C4-2B (cell line): ENCODE measurements around the gene TANC1.

Experiments
- H3K27ac ChIP-seq: fragments of 450-650 bp; 2 replicates; pipeline ENCODE4 v1.5.1; 2017
- ZFX ChIP-seq: fragments of 450-650 bp; IDR thresholded peaks from 2 replicates; pipeline ENCODE4 v1.6.1; 2017
- TF ChIP-seq, protein P1 (sequence below): fragments of 450-650 bp; conservative IDR thresholded peaks from 2 replicates; pipeline ENCODE4 v1.5.1; 2017; ENCODE audit warnings: mild to moderate bottlenecking

Gene TANC1

DNA sequence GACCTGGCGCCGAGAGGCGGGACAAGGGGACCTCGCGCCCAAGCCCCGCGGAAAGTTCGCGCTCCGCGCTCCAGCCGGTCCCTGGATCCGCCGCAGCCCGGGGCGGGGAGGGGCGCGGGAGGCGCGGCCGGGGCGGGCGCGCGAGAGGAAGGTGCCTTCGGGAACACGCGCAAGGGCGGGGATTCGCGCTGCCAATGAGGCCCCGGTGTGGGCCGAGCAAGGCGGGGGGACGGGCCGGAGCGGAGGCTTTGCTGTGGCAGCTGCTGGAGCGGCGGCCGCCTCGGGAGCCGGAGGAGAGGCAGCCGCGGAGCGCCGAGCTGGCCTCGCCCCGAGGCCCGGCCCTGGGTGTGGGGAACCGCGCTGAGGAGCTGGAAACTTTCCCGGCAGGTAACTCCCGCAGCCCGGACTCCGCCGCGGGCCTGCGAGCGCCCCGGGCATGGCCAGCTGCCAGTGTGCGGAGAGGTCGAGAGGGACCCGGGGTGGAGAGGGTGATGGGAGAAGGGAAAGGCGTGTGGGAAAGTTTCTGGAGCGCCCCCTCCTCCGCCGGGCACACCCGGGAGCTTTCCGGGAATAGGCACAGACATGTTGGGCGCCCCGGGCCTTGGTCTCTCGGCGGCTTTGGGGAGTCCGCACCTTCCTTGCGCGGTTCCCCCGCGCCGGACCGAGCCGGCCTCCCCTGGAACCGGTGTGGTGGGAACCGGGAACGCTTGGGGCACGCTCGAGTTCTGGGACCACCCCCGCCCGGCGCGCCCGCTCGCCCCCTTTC, at the start of gene TANC1:
Gene TANC1, plus strand, starts transcription at position 245 of the 766 bp plus-strand sequence. CDS start 97,271 bp downstream, outside the sequence.
- peak; percentile 56 for TF ChIP-seq ZFX
- TF ChIP-seq, protein P1, sequence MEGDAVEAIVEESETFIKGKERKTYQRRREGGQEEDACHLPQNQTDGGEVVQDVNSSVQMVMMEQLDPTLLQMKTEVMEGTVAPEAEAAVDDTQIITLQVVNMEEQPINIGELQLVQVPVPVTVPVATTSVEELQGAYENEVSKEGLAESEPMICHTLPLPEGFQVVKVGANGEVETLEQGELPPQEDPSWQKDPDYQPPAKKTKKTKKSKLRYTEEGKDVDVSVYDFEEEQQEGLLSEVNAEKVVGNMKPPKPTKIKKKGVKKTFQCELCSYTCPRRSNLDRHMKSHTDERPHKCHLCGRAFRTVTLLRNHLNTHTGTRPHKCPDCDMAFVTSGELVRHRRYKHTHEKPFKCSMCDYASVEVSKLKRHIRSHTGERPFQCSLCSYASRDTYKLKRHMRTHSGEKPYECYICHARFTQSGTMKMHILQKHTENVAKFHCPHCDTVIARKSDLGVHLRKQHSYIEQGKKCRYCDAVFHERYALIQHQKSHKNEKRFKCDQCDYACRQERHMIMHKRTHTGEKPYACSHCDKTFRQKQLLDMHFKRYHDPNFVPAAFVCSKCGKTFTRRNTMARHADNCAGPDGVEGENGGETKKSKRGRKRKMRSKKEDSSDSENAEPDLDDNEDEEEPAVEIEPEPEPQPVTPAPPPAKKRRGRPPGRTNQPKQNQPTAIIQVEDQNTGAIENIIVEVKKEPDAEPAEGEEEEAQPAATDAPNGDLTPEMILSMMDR: no peak
- peak within 1 kb of the TSS; percentile 100 for H3K27ac ChIP-seq

DNA sequence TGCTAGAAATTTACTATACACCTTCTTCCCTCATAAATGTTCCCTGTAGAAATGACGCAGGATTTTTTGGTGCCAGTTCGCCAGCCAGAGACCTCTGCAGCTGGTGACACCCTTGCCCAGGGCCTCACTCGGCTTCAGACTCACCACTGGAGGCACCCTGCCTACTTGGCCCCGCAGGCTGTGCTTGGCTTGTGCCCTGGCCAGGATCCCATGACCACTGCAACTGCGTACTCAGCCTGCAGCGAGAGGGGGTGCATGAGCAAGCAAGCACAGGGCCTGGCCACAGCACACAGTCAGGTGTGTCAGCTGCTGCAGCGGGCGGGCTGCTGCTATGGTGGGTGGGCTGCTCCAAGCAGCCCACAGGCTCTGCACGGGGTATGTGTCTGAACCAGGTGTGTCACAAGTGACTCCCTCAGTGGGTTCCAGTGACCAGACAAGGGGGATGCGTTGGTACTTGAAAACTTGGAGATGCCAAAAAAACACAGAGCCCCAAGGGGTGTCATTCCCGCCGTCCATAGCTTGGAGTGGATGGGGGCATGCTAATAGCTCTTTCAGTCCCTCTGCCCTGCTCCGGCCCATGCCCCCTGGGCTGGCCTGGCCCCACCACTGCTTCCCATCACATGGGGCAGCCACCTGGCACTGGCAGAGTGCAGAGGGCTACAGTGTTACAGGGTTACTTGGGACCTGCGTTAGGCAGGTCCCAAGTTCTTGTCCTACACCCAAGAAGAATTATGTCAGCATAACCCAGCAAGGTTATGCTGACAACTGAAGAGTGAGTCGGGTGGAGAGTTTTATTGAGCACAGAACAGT, 46.6 kb upstream of the TANC1 start:
- no peak for TF ChIP-seq ZFX
- TF ChIP-seq, protein P1: no peak
- H3K27ac ChIP-seq: no peak overlapping the region

DNA sequence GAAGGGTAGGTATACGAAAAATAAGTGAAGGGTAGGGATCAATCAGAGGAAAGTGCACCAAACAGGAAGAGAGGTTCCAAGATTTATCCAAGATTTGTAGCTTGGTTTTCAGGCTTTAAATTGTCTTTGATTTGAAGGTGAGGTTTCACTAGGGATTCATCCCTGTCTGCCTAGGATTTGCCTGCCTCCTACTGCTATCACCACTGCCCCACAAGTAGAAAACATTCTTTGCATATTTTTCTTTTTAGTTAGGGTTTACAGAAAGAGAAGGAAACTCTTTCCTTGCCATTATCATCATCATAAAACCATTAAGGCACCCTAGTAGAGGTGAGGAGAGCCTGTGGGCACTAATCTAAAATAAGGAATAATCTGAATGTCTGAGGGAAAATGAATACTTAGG, 45.8 kb upstream of the TANC1 start:
- H3K27ac ChIP-seq: no peak overlapping the region
- TF ChIP-seq, protein P1: no peak
- TF ChIP-seq ZFX: no peak

DNA sequence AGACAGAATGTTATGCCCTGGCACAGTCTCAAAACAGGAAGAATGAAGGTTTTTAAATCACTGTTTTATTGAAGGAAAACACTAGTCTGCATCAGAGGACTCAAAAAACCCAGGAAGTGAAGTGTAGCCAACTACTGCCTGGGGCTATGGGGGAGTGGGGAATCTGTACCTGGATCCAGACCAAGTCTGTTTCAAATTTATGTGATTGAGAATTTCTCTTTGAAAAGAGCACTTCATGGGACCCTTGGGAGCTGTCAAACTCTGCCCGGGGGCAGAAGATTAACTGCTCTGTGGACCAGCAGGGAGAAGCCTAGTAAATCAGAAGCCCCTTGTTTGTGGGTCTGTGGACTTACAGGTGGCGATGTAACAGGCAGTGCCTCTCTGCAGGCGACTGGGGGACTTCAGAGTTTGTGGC, 45.3 kb upstream of the TANC1 start:
- TF ChIP-seq, protein P1: no peak
- no peak for TF ChIP-seq ZFX
- no peak overlapping the region for H3K27ac ChIP-seq

GRCh38 chr2:158923641-158924040, 44.8 kb upstream of the TANC1 start:
- no peak for TF ChIP-seq ZFX
- TF ChIP-seq, protein P1: no peak
- no peak overlapping the region for H3K27ac ChIP-seq

DNA sequence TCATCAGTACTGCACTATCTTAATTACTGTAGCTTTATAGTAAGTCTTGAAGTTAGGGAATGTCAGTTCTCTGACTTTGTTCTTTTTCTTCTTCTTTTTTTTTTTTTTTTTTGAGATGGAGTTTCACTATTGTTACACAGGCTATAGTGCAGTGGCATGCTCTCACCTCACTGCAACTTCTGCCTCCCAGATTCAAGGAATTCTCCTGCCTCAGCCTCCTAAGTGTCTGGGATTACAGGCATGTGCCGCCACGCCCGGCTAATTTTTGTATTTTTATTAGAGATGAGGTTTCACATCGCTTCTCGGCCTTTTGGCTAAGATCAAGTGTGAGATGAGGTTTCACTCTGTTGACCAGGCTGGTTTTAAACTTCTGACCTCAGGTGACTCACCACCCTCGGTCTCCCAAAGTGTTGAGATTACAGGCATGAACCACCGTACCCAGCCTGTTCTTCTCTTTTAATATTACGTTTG, 41.9 kb upstream of the TANC1 start:
- H3K27ac ChIP-seq: no peak overlapping the region
- no peak for TF ChIP-seq ZFX
- TF ChIP-seq, protein P1: no peak

- H3K27ac ChIP-seq: no peak overlapping the region
- TF ChIP-seq ZFX: no peak
- TF ChIP-seq, protein P1: no peak
These were observed 39.9 kb upstream of the TANC1 start for GRCh38 chr2:158928515-158928914.
